SJCRH30 (cell line): ENCODE results near the gene KIF26B. TPM values are rescaled to one million over a fixed set of nuclear protein-coding genes. Genes with fewer than 3 reads are reported as not detected.
"Not testable (repeated sequence)": the region's sequence is repeated elsewhere in the genome, so short reads cannot be mapped to it uniquely, and the experiment has no call there.

Source experiments
- DNase-seq, 2 experiments: peaks; one replicate each; pipeline ENCODE4 v3.0.0-alpha.2; 2015 to 2020
- H3K27ac ChIP-seq: fragments of 250-450 bp; sonication (Bioruptor Pico); 2 replicates; pipeline ENCODE4 v1.5.1; 2020; ENCODE audit warnings: mild to moderate bottlenecking, moderate library complexity
- H3K27me3 ChIP-seq: fragments of 250-450 bp; sonication (Bioruptor Pico); 2 replicates; pipeline ENCODE4 v1.5.1; 2020; ENCODE audit warnings: mild to moderate bottlenecking, moderate library complexity
- H3K36me3 ChIP-seq: fragments of 250-450 bp; sonication (Bioruptor Pico); 2 replicates; pipeline ENCODE4 v1.5.1; 2020; ENCODE audit warnings: mild to moderate bottlenecking, moderate library complexity
- H3K4me1 ChIP-seq: fragments of 250-450 bp; sonication (Bioruptor Pico); 2 replicates; pipeline ENCODE4 v1.5.1; 2020; ENCODE audit warnings: mild to moderate bottlenecking, moderate library complexity
- H3K4me3 ChIP-seq: fragments of 250-450 bp; sonication (Bioruptor Pico); 2 replicates; pipeline ENCODE4 v1.5.1; 2020; ENCODE audit warnings: mild to moderate bottlenecking, moderate library complexity
- H3K9me3 ChIP-seq: fragments of 250-450 bp; sonication (Bioruptor Pico); replicated peaks from 2 replicates; pipeline ENCODE4 v1.5.1; 2020; ENCODE audit warnings: mild to moderate bottlenecking, moderate library complexity
- total RNA-seq: library from RNA; depleted of rRNA; stranded (reverse); fragments of >200 nt; shearing (Covaris generic); gene quantifications from 2 replicates; pipeline ENCODE4 v1.2.3, GENCODE V29; 2014

Gene KIF26B
- total RNA-seq, 1 experiment from 2014 or later, result 14.4 TPM

GRCh38 chr1:245693116-245693793 lies 538.5 kb downstream of the KIF26B start:
- no peaks in the 10 kb centered on the region for H3K9me3 ChIP-seq
- H3K4me1 ChIP-seq, result no peaks in the 10 kb centered on the region
- no peaks in the 10 kb centered on the region for H3K36me3 ChIP-seq
- no peak overlapping the region for H3K27ac ChIP-seq
- no peak for DNase-seq
- H3K4me3 ChIP-seq, result no peak overlapping the region
- H3K27me3 ChIP-seq, result no peaks in the 10 kb centered on the region

- Histone ChIP-seq H3K27me3 (no peaks in the 10 kb centered on the region), H3K27ac (no peak overlapping the region), H3K4me1 (no peaks in the 10 kb centered on the region), H3K4me3 (no peak overlapping the region), H3K36me3 (no peaks in the 10 kb centered on the region), H3K9me3 (no peaks in the 10 kb centered on the region)
- DNase-seq, result no peak
Measured at GRCh38 chr1:245693941-245694752, 539.4 kb downstream of the KIF26B start.

- Histone ChIP-seq H3K27me3 (no peaks in the 10 kb centered on the region), H3K4me1 (no peaks in the 10 kb centered on the region), H3K36me3 (no peaks in the 10 kb centered on the region), H3K9me3 (no peaks in the 10 kb centered on the region), H3K4me3 (no peak overlapping the region), H3K27ac (no peak overlapping the region)
- DNase-seq, result no peak
Measured at GRCh38 chr1:245694753-245695195, 540.0 kb downstream of the KIF26B start.

- H3K27me3 ChIP-seq, result no peaks in the 10 kb centered on the region
- H3K4me1 ChIP-seq, result no peaks in the 10 kb centered on the region
- H3K9me3 ChIP-seq, result no peaks in the 10 kb centered on the region
- no peak for DNase-seq
- H3K36me3 ChIP-seq, result no peaks in the 10 kb centered on the region
- H3K27ac ChIP-seq, result no peak overlapping the region
- H3K4me3 ChIP-seq, result no peak overlapping the region
Measured at GRCh38 chr1:245695211-245695610, 540.4 kb downstream of the KIF26B start.

- H3K27me3 ChIP-seq, H3K9me3 ChIP-seq, H3K4me3 ChIP-seq, DNase-seq, H3K4me1 ChIP-seq, H3K36me3 ChIP-seq, H3K27ac ChIP-seq: not testable (repeated sequence)
Measured at GRCh38 chr1:245695701-245696100, 540.9 kb downstream of the KIF26B start.

DNA sequence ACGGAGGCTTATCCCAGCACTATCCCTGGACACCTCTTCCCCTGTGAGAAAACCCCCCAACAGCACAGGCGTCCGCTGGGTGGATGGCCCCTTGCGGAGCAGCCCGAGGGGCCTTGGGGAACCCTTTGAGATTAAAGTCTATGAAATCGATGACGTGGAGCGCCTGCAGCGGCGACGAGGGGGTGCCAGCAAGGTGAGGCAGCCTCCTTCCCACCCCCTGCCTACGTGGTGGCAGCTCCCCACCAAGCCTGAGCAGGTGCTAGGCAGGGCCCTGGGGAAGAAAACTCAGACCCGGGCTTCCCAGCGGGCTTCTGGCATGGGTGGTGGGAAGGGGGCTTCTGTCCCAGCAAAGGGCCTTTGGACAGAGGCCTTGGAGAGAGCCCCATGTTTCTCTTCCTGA lies 543.3 kb downstream of the KIF26B start:
- no peaks in the 10 kb centered on the region for H3K36me3 ChIP-seq
- no peaks in the 10 kb centered on the region for H3K4me1 ChIP-seq
- H3K27ac ChIP-seq, result no peak overlapping the region
- H3K27me3 ChIP-seq, result no peaks in the 10 kb centered on the region
- H3K9me3 ChIP-seq, result no peaks in the 10 kb centered on the region
- H3K4me3 ChIP-seq, result no peak overlapping the region
- DNase-seq, result no peak

DNA sequence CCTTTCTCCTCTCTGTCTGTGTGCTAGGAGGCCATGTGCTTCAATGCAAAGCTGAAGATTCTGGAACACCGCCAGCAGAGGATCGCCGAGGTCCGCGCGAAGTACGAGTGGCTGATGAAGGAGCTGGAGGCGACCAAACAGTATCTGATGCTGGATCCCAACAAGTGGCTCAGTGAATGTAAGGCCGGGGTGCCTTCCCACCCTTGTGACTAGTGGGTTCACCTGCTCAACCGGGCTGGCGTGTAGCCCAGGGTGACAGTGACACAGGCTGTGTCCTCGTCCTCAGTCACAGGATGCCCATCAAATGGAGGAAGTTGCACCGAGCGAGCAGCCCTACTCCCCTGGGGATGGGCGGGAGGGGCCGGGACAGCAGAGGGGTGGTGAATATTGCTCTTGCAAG lies 544.1 kb downstream of the KIF26B start:
- no peaks in the 10 kb centered on the region for H3K36me3 ChIP-seq
- no peak overlapping the region for H3K27ac ChIP-seq
- DNase-seq, result no peak

GRCh38 chr1:245700631-245701030 lies 545.8 kb downstream of the KIF26B start:
- Histone ChIP-seq H3K27ac (no peak overlapping the region), H3K27me3 (no peaks in the 10 kb centered on the region), H3K4me3 (no peak overlapping the region), H3K9me3 (no peaks in the 10 kb centered on the region), H3K36me3 (no peaks in the 10 kb centered on the region), H3K4me1 (no peaks in the 10 kb centered on the region)
- DNase-seq, result no peak

More for the DNA sequence above, 544.1 kb downstream of the KIF26B start:
- Histone ChIP-seq H3K9me3 (no peaks in the 10 kb centered on the region), H3K4me1 (no peaks in the 10 kb centered on the region), H3K27me3 (no peaks in the 10 kb centered on the region), H3K4me3 (no peak overlapping the region)

DNA sequence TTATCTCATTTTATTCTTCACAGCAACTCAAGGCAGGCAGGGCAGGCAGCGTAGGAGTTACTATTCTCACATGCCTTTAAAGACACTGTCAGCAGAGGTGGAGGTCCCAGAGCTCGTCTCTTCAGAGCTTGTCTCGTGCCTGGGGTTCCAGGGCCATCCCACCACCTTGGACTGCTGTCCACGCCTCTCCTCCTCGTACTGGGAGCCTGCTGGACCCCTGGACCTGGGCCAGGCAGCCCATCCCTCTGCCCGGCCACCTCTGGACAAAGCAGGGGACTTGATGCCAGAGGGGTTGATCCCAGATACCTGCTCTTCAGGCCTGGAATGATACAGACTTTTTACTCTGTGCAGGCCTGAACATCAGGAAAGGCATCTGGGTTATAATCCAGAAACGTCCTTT lies 546.8 kb downstream of the KIF26B start:
- no peaks in the 10 kb centered on the region for H3K9me3 ChIP-seq
- no peak for DNase-seq
- H3K27ac ChIP-seq, result no peak overlapping the region
- H3K4me3 ChIP-seq, result no peak overlapping the region
- H3K4me1 ChIP-seq, result no peaks in the 10 kb centered on the region
- no peaks in the 10 kb centered on the region for H3K36me3 ChIP-seq
- H3K27me3 ChIP-seq, result no peaks in the 10 kb centered on the region

- H3K27ac ChIP-seq, result no peak overlapping the region
- no peaks in the 10 kb centered on the region for H3K4me1 ChIP-seq
- DNase-seq, result no peak
- no peaks in the 10 kb centered on the region for H3K9me3 ChIP-seq
- H3K4me3 ChIP-seq, result no peak overlapping the region
- H3K36me3 ChIP-seq, result no peaks in the 10 kb centered on the region
- H3K27me3 ChIP-seq, result no peaks in the 10 kb centered on the region
Measured at GRCh38 chr1:245702346-245702745, 547.6 kb downstream of the KIF26B start.

- H3K4me1 ChIP-seq, result no peaks in the 10 kb centered on the region
- DNase-seq, result no peak
- H3K36me3 ChIP-seq, result no peaks in the 10 kb centered on the region
- no peak overlapping the region for H3K27ac ChIP-seq
- H3K27me3 ChIP-seq, result no peaks in the 10 kb centered on the region
- no peaks in the 10 kb centered on the region for H3K9me3 ChIP-seq
- H3K4me3 ChIP-seq, result no peak overlapping the region
Measured at GRCh38 chr1:245704341-245704740, 549.6 kb downstream of the KIF26B start.

DNA sequence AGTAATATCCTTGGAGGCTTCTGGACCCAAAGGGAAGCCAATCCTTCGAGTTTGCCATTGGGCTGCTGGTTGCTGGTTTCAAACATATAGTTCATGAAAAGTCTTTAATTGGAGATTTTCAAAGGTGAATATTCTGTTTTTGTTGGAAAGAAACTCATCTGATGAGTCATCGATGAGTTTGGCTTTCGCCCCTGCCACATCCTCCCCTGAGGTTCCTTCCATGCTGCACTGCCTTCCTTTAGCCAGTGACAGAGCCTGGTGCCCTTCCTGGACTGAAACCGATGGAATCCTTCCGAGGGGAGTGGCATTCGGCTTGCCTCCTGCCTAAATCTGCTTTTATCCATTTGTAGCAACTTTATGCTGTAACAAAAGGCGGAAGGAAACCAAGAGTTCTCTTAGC lies 550.0 kb downstream of the KIF26B start:
- Histone ChIP-seq H3K36me3 (no peaks in the 10 kb centered on the region), H3K27me3 (no peaks in the 10 kb centered on the region), H3K9me3 (no peaks in the 10 kb centered on the region), H3K4me3 (no peak overlapping the region), H3K27ac (no peak overlapping the region), H3K4me1 (no peaks in the 10 kb centered on the region)
- no peak for DNase-seq

DNA sequence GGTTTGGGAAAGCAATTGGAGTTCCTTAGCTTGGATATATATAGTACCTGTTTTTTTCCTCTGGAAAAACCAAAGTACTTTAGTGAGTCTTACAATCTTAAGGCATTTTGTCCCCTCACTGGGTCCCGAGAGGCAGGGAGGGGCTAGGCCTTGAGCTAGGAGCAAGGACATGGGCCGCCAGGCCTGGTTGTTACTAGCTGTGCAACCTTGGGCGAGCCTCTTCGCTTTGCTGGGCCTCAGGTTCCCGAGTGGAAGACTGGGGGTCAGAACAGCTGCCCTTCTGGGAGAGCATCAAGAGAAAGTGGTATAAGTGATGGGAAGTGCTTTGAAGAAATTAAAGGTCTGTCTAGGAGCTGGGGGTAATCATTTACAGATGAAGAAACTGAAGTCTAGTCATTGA lies 553.2 kb downstream of the KIF26B start:
- DNase-seq, result no peak
- Histone ChIP-seq H3K36me3 (no peaks in the 10 kb centered on the region), H3K4me3 (no peak overlapping the region)

GRCh38 chr1:245710961-245711903 lies 556.4 kb downstream of the KIF26B start:
- DNase-seq, result no peak
- Histone ChIP-seq H3K27ac (no peak overlapping the region), H3K9me3 (no peaks in the 10 kb centered on the region), H3K27me3 (no peaks in the 10 kb centered on the region), H3K36me3 (no peaks in the 10 kb centered on the region), H3K4me1 (peaks cover 16% of the 10 kb centered on the region), H3K4me3 (no peak overlapping the region)

More for the DNA sequence above, 553.2 kb downstream of the KIF26B start:
- H3K27me3 ChIP-seq, result no peaks in the 10 kb centered on the region
- no peak overlapping the region for H3K27ac ChIP-seq
- no peaks in the 10 kb centered on the region for H3K4me1 ChIP-seq
- H3K9me3 ChIP-seq, result no peaks in the 10 kb centered on the region

GRCh38 chr1:245714027-245714426 lies 559.2 kb downstream of the KIF26B start:
- not testable (repeated sequence) for H3K4me3 ChIP-seq

More at GRCh38 chr1:245714027-245714426, 559.2 kb downstream of the KIF26B start:
- DNase-seq, H3K36me3 ChIP-seq, H3K9me3 ChIP-seq, H3K27ac ChIP-seq, H3K27me3 ChIP-seq: not testable (repeated sequence)
- H3K4me1 ChIP-seq, result peaks cover 19% of the 10 kb centered on the region
